ENCODE data around the gene SPEG. TPM values are rescaled to one million over a fixed set of nuclear protein-coding genes. Genes with fewer than 3 reads are reported as not detected.

SPEG gene
- polyA plus RNA-seq, 3 donors, result not detected

- Mint-ChIP-seq H3K27me3 (ENCODE audit: low read depth in 3 of 3) (peaks cover 13 to 26% (median 14%) of the 10 kb centered on the region in 3 donors), H3K27ac (no peak overlapping the region), H3K9me3 (peaks cover 0 to 2% (median 0%) of the 10 kb centered on the region in 7 donors), H3K4me1 (peaks cover 16% of the 10 kb centered on the region), H3K4me3 (no peak overlapping the region), H3K36me3 (no peaks in the 10 kb centered on the region)
- Histone ChIP-seq H3K27me3 (ENCODE audit: control insufficient read depth in 2 of 2, insufficient read depth in 2 of 2, low read length in 2 of 2) (no peaks in the 10 kb centered on the region), H3K27ac (ENCODE audit: low read depth in 1 of 2, low read length in 2 of 2) (no peak overlapping the region), H4K20me1 (ENCODE audit: insufficient read depth, low read length) (no peaks in the 10 kb centered on the region), H3K4me3 (replicated peaks in 1 of 3; ENCODE audit: low read depth in 2 of 3, low read length in 3 of 3) (no peak overlapping the region), H3K9ac (ENCODE audit: insufficient read depth, low read length, poor library complexity, severe bottlenecking) (no peak overlapping the region), H3K36me3 (replicated peaks in 1 of 2; ENCODE audit: control insufficient read depth in 1 of 2, insufficient read depth in 2 of 2, low read length in 2 of 2) (no peaks in the 10 kb centered on the region), H3K4me2 (replicated peaks; ENCODE audit: extremely low read depth, low read length, poor library complexity, severe bottlenecking) (no peak overlapping the region), H3K4me1 (ENCODE audit: control insufficient read depth in 1 of 2, insufficient read depth in 2 of 2, low read length in 2 of 2) (peaks cover 18% of the 10 kb centered on the region in 2 donors), H2AFZ (ENCODE audit: insufficient read depth, low read depth, low read length, poor library complexity, severe bottlenecking) (no peak overlapping the region), H3K79me2 (ENCODE audit: insufficient read depth, low read length) (no peaks in the 10 kb centered on the region), H3K9me3 (replicated peaks in 1 of 2; ENCODE audit: control insufficient read depth in 1 of 2, insufficient read depth in 1 of 2, low read length in 2 of 2) (no peaks in the 10 kb centered on the region)
- TF ChIP-seq CTCF (IDR thresholded peaks at IDR 0.05), result no peak
- no peak for DNase-seq
- WGBS (ENCODE audit: insufficient coverage), result 72% methylated on average over 7 of the region's 9 CpGs
- intact Hi-C loops (cut with micrococcal nuclease), result no loop called here
Measured at GRCh38 chr2:219405451-219405850, 29.2 kb upstream of the SPEG start.

DNA sequence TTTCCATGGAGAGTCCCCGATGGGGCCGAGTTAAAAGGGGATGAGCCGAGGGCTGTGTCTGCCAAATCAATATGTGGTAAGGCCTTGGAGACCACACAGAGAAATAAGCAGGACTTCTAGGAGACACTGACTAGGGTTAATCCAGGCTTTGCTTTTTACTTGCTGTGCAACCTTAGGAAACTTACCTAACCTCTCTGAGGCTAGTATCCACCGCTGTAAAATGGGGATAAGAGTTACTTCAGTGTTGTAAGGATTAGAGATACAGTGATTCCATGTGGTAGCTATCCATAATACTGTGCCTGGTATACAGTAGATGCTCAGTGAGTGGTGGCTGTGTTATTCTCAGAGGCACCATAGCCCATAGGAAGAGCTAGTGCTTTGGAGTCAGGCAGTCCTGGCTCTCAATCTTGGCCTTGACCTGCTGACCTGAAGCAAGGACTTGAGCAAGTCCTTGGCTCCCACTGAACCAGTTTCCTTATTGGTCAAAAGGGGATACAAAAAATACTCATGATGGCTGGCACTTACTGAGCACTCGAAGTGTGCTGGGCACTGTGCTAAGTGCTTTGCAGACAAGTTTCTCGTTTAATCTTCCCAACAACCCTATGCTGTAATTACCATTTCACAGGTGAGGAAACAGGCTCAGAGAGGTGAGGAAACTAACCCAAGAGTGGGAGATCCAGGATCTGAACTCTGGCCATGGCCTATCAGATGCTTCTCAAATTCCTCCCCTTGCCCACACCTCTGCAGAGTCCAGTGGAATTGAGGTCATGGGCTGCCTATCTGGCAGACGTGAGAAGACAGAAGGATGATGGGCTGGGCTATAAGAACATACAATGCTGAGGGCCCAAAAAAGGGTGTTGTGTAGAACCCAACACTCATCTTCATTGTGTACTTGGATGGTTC is 28.4 kb upstream of the SPEG start:
- H3K4me3 Mint-ChIP-seq, result no peak overlapping the region
- H3K9ac ChIP-seq (ENCODE audit: insufficient read depth, low read length, poor library complexity, severe bottlenecking), result no peak overlapping the region

More for the DNA sequence above, 28.4 kb upstream of the SPEG start:
- Histone ChIP-seq H3K36me3 (replicated peaks in 1 of 2; ENCODE audit: control insufficient read depth in 1 of 2, insufficient read depth in 2 of 2, low read length in 2 of 2) (no peaks in the 10 kb centered on the region), H4K20me1 (ENCODE audit: insufficient read depth, low read length) (no peaks in the 10 kb centered on the region), H3K27ac (ENCODE audit: low read depth in 1 of 2, low read length in 2 of 2) (no peak overlapping the region), H3K79me2 (ENCODE audit: insufficient read depth, low read length) (no peaks in the 10 kb centered on the region), H3K4me3 (replicated peaks in 1 of 3; ENCODE audit: low read depth in 2 of 3, low read length in 3 of 3) (no peak overlapping the region), H3K27me3 (ENCODE audit: control insufficient read depth in 2 of 2, insufficient read depth in 2 of 2, low read length in 2 of 2) (no peaks in the 10 kb centered on the region), H3K4me1 (ENCODE audit: control insufficient read depth in 1 of 2, insufficient read depth in 2 of 2, low read length in 2 of 2) (peaks cover 16 to 18% of the 10 kb centered on the region in 2 donors), H2AFZ (ENCODE audit: insufficient read depth, low read depth, low read length, poor library complexity, severe bottlenecking) (no peak overlapping the region), H3K4me2 (replicated peaks; ENCODE audit: extremely low read depth, low read length, poor library complexity, severe bottlenecking) (no peak overlapping the region), H3K9me3 (replicated peaks in 1 of 2; ENCODE audit: control insufficient read depth in 1 of 2, insufficient read depth in 1 of 2, low read length in 2 of 2) (no peaks in the 10 kb centered on the region)
- Mint-ChIP-seq H3K27me3 (ENCODE audit: low read depth in 3 of 3) (peaks cover 14 to 29% (median 16%) of the 10 kb centered on the region in 3 donors), H3K9me3 (peaks cover 0 to 5% (median under 1%) of the 10 kb centered on the region in 7 donors), H3K27ac (no peak overlapping the region), H3K4me1 (peaks cover 16% of the 10 kb centered on the region), H3K36me3 (no peaks in the 10 kb centered on the region)
- 94% methylated on average over 3 of the region's 7 CpGs for WGBS (ENCODE audit: insufficient coverage)
- no peak for TF ChIP-seq CTCF (IDR thresholded peaks at IDR 0.05)
- intact Hi-C loops (cut with micrococcal nuclease), result no loop called here
- no peak for DNase-seq
